HEK293 (cell line): ENCODE measurements around the gene CLEC2L.

Experiments used
- CTCF ChIA-PET: fragments of 350-600 bp; formaldehyde crosslinking; extraction: SDS; loops from one replicate; lab custom pipeline; 2021; ENCODE audit warnings: antibody characterized with exemption; lab: Yijun Ruan, JAX
- POLR2A ChIA-PET: fragments of 300-600 bp; formaldehyde crosslinking; extraction: SDS; loops from one replicate; lab custom pipeline; 2020; ENCODE audit warnings: antibody characterized with exemption, inconsistent platforms; lab: Yijun Ruan, JAX
- H3K27ac ChIP-seq: fragments of 200-500 bp; sonication (Bioruptor generic); 2 replicates; pipeline ENCODE4 v1.5.1; 2014; ENCODE audit warnings: low read depth, low read length, control low read depth, inconsistent platforms; ENCODE audit errors: extremely low read depth
- H3K36me3 ChIP-seq, 2 experiments: fragments of 200-500 bp in 1 of 2; sonication (Bioruptor generic) in 1 of 2; 1 replicate in 1 of 2; 2 replicates in 1 of 2; pipeline ENCODE4 v1.5.1; 2014 to 2017; ENCODE audit warnings: inconsistent platforms in 2 of 2, low read length in 2 of 2; ENCODE audit not compliant: control insufficient read depth in 2 of 2, insufficient read depth in 1 of 2
- H3K4me1 ChIP-seq: fragments of 200-500 bp; sonication (Bioruptor generic); 2 replicates; pipeline ENCODE4 v1.5.1; 2014; ENCODE audit warnings: mild to moderate bottlenecking, low read length, inconsistent platforms; ENCODE audit not compliant: control insufficient read depth, insufficient read depth
- H3K4me3 ChIP-seq: 2 replicates; pipeline ENCODE4 v1.5.1; 2011; ENCODE audit warnings: low read depth, mild to moderate bottlenecking, control low read depth, low read length, moderate library complexity
- H3K9me3 ChIP-seq: fragments of 200-500 bp; sonication (Bioruptor generic); 2 replicates; pipeline ENCODE4 v1.5.1; 2014; ENCODE audit warnings: low read depth, low read length, inconsistent platforms; ENCODE audit not compliant: control insufficient read depth, insufficient read depth
- ELK4 ChIP-seq: IDR thresholded peaks from 2 replicates; pipeline ENCODE4 v1.6.1; 2011; ENCODE audit warnings: mild to moderate bottlenecking, low read depth, low read length, borderline replicate concordance
- FEZF1 ChIP-seq: fragments of 450-650 bp; formaldehyde crosslinking; IDR thresholded peaks from 2 replicates; pipeline ENCODE4 v1.5.1; 2016; ENCODE audit warnings: missing biosample characterization, missing genetic modification characterization
- IKZF3 ChIP-seq: fragments of 450-650 bp; IDR thresholded peaks from 2 replicates; pipeline ENCODE4 v1.5.0; 2018; ENCODE audit warnings: missing biosample characterization, mild to moderate bottlenecking, missing genetic modification characterization, moderate library complexity
- KLF1 ChIP-seq: fragments of 450-650 bp; formaldehyde crosslinking; IDR thresholded peaks from 2 replicates; pipeline ENCODE4 v1.5.1; 2016; ENCODE audit warnings: missing biosample characterization, missing genetic modification characterization
- OSR2 ChIP-seq: fragments of 450-650 bp; formaldehyde crosslinking; IDR thresholded peaks from 2 replicates; pipeline ENCODE4 v1.5.1; 2016; ENCODE audit warnings: missing biosample characterization, missing genetic modification characterization
- PRDM2 ChIP-seq: fragments of 450-650 bp; formaldehyde crosslinking; IDR thresholded peaks from 2 replicates; pipeline ENCODE4 v1.5.1; 2016; ENCODE audit warnings: missing biosample characterization, missing genetic modification characterization, borderline replicate concordance
- PRDM4 ChIP-seq: fragments of 450-650 bp; formaldehyde crosslinking; IDR thresholded peaks from 2 replicates; pipeline ENCODE4 v1.5.1; 2017; ENCODE audit warnings: missing biosample characterization, missing genetic modification characterization
- ZBTB11 ChIP-seq: fragments of 450-650 bp; formaldehyde crosslinking; conservative IDR thresholded peaks from 2 replicates; pipeline ENCODE4 v1.5.1; 2016; ENCODE audit warnings: low read depth, missing biosample characterization, missing genetic modification characterization
- ZFP3 ChIP-seq: fragments of 450-650 bp; formaldehyde crosslinking; IDR thresholded peaks from 2 replicates; pipeline ENCODE4 v1.5.1; 2016; ENCODE audit warnings: low read depth, missing biosample characterization, missing genetic modification characterization
- ZNF132 ChIP-seq: fragments of 450-650 bp; formaldehyde crosslinking; IDR thresholded peaks from 2 replicates; pipeline ENCODE4 v1.5.1; 2017; ENCODE audit warnings: missing biosample characterization, missing genetic modification characterization, borderline replicate concordance
- ZNF18 ChIP-seq: fragments of 450-650 bp; formaldehyde crosslinking; IDR thresholded peaks from 2 replicates; pipeline ENCODE4 v1.5.1; 2016; ENCODE audit warnings: missing biosample characterization, missing genetic modification characterization
- ZNF239 ChIP-seq: fragments of 450-650 bp; formaldehyde crosslinking; IDR thresholded peaks from 2 replicates; pipeline ENCODE4 v1.5.1; 2016; ENCODE audit warnings: missing biosample characterization, missing genetic modification characterization
- ZNF248 ChIP-seq: fragments of 450-650 bp; formaldehyde crosslinking; IDR thresholded peaks from 2 replicates; pipeline ENCODE4 v1.5.1; 2017; ENCODE audit warnings: missing biosample characterization, missing genetic modification characterization
- ZNF274 ChIP-seq, 2 experiments: fragments of 200-500 bp in 1 of 2; fragments of 450-650 bp in 1 of 2; sonication (Bioruptor generic) in 1 of 2; formaldehyde crosslinking in 1 of 2; IDR thresholded peaks; 2 replicates each; pipeline versions ENCODE4 v1.5.1 to v1.6.1; 2014 to 2016; ENCODE audit warnings: borderline replicate concordance in 1 of 2, inconsistent platforms in 1 of 2, low read length in 1 of 2, missing biosample characterization in 1 of 2, missing genetic modification characterization in 1 of 2
- ZNF449 ChIP-seq: fragments of 450-650 bp; formaldehyde crosslinking; IDR thresholded peaks from 2 replicates; pipeline ENCODE4 v1.5.1; 2017; ENCODE audit warnings: missing biosample characterization, mild to moderate bottlenecking, missing genetic modification characterization, moderate library complexity
- ZNF549 ChIP-seq: fragments of 450-650 bp; IDR thresholded peaks from 2 replicates; pipeline ENCODE4 v1.5.1; 2018; ENCODE audit warnings: missing biosample characterization, missing genetic modification characterization, mild to moderate bottlenecking, inconsistent platforms, moderate library complexity
- ZNF560 ChIP-seq: fragments of 450-650 bp; formaldehyde crosslinking; IDR thresholded peaks from 2 replicates; pipeline ENCODE4 v1.5.1; 2017; ENCODE audit warnings: missing biosample characterization, missing genetic modification characterization, borderline replicate concordance
- ZNF701 ChIP-seq: fragments of 450-650 bp; formaldehyde crosslinking; IDR thresholded peaks from 2 replicates; pipeline ENCODE4 v1.5.1; 2016; ENCODE audit warnings: missing biosample characterization, missing genetic modification characterization
- ZNF830 ChIP-seq: fragments of 450-650 bp; IDR thresholded peaks from 2 replicates; pipeline ENCODE4 v1.5.0; 2018; ENCODE audit warnings: missing biosample characterization, missing genetic modification characterization, low read depth, mild to moderate bottlenecking, moderate library complexity
- ZNF843 ChIP-seq: fragments of 450-650 bp; formaldehyde crosslinking; IDR thresholded peaks from 2 replicates; pipeline ENCODE4 v1.5.1; 2016; ENCODE audit warnings: missing biosample characterization, missing genetic modification characterization

The CLEC2L gene

GRCh38 chr7:139570626-139571025, 47.1 kb downstream of the CLEC2L start (continued):
- TF ChIP-seq PRDM2 (no peak), ELK4 (no peak), ZNF18 (tag by site-specific recombination) (no peak), ZNF132 (tag by site-specific recombination) (no peak), ZNF701 (tag by site-specific recombination) (no peak), IKZF3 (tag by site-specific recombination) (no peak), ZNF549 (no peak)
- TF ChIP-seq, all 188 proteins: peak for 0

- peaks cover 0 to 28% of the 10 kb centered on the region in 2 experiments; a peak in 1 of 3 replicates for H3K36me3 ChIP-seq
- POLR2A ChIA-PET: no interaction called here
- H3K4me1 ChIP-seq: no peaks in the 10 kb centered on the region
- CTCF ChIA-PET: no interaction called here
- H3K4me3 ChIP-seq: no peak overlapping the region
- no peaks in the 10 kb centered on the region for H3K9me3 ChIP-seq
- no peak overlapping the region for H3K27ac ChIP-seq
- TF ChIP-seq KLF1 (no peak), ZNF843 (tag by site-specific recombination) (no peak), ZNF560 (no peak), ZNF248 (tag by site-specific recombination) (no peak), ZNF239 (tag by site-specific recombination) (no peak), OSR2 (no peak), PRDM4 (tag by site-specific recombination) (no peak), ZFP3 (tag by site-specific recombination) (no peak), ZBTB11 (tag by site-specific recombination) (no peak), ZNF830 (tag by site-specific recombination) (no peak), FEZF1 (no peak), ZNF449 (tag by site-specific recombination) (no peak), ZNF274 (IDR thresholded peaks at IDR 0.05; ENCODE audit: low read length) (no peak), ZNF274 (tag by site-specific recombination; IDR thresholded peaks at IDR 0.05; ENCODE audit: borderline replicate concordance) (no peak)
Measured at GRCh38 chr7:139571190-139571589, 47.7 kb downstream of the CLEC2L start.
